HepG2 (cell line): ENCODE data around the gene DHTKD1. TPM values are rescaled to one million over a fixed set of nuclear protein-coding genes. Genes with fewer than 3 reads are reported as not detected.

Experiments
- HNRNPH1 ChIP-seq: fragments of 200-400 bp; formaldehyde crosslinking; optimal IDR thresholded peaks from 2 replicates; pipeline ENCODE3; 2017; ENCODE audit warnings: mild to moderate bottlenecking, low read depth, low read length
- ISX ChIP-seq: sonication (generic); formaldehyde crosslinking; conservative IDR thresholded peaks from 2 replicates; pipeline ENCODE4 v1.5.0; 2020; ENCODE audit warnings: missing genetic modification reagents
- KLF16 ChIP-seq, 2 experiments: sonication (generic) in 1 of 2; formaldehyde crosslinking in 1 of 2; IDR thresholded peaks; 2 replicates each; pipeline versions ENCODE4 v1.6.1 to v1.8.0; 2016 to 2023; ENCODE audit warnings: missing genetic modification reagents in 2 of 2, missing compliant biosample characterization in 1 of 2
- MEF2D ChIP-seq: sonication (generic); formaldehyde crosslinking; IDR thresholded peaks from 2 replicates; pipeline ENCODE4 v1.5.1; 2020; ENCODE audit warnings: mild to moderate bottlenecking, missing genetic modification reagents
- NKX3-1 ChIP-seq: sonication (generic); formaldehyde crosslinking; IDR thresholded peaks from 2 replicates; pipeline ENCODE4 v1.5.0; 2020; ENCODE audit warnings: missing genetic modification reagents
- NR1H2 ChIP-seq: sonication (generic); formaldehyde crosslinking; IDR thresholded peaks from 2 replicates; pipeline ENCODE4 v1.8.1; 2022; ENCODE audit warnings: low read depth, missing genetic modification reagents, borderline replicate concordance
- PHF5A ChIP-seq: IDR thresholded peaks from one replicate; pipeline ENCODE4 v1.6.1; 2018; ENCODE audit warnings: low read depth, missing genetic modification reagents; ENCODE audit not compliant: unreplicated experiment
- RAD21 ChIP-seq: fragments of 450-650 bp; formaldehyde crosslinking; IDR thresholded peaks from 2 replicates; pipeline ENCODE4 v1.5.0; 2020; ENCODE audit warnings: mild to moderate bottlenecking
- TMF1 ChIP-seq: sonication (generic); formaldehyde crosslinking; IDR thresholded peaks from 2 replicates; pipeline ENCODE4 v1.8.1; 2022; ENCODE audit warnings: low read depth, missing genetic modification reagents
- ZNF264 ChIP-seq: sonication (generic); formaldehyde crosslinking; IDR thresholded peaks from 2 replicates; pipeline ENCODE4 v1.4.0; 2020; ENCODE audit warnings: missing genetic modification reagents
- ZNF274 ChIP-seq: sonication (generic); formaldehyde crosslinking; IDR thresholded peaks from 2 replicates; pipeline ENCODE4 v1.5.1; 2020; ENCODE audit warnings: mild to moderate bottlenecking, missing genetic modification reagents
- ZNF567 ChIP-seq: sonication (generic); formaldehyde crosslinking; IDR thresholded peaks from 2 replicates; pipeline ENCODE4 v1.8.1; 2023; ENCODE audit warnings: mild to moderate bottlenecking, missing genetic modification reagents, borderline replicate concordance
- polyA plus RNA-seq, 8 experiments: library from polyadenylated mRNA; depleted of rRNA in 3 of 8; stranded (reverse) in 7 of 8; unstranded in 1 of 8; fragments of >200 nt; fragmentation: Illumina TruSeq in 4 of 8; extraction: Trizol in 4 of 8; gene quantifications; 2 replicates each; pipeline versions ENCODE4 v1.2.1 to v1.2.3, GENCODE V29; 2011 to 2016; ENCODE audit warnings: low read depth in 4 of 8, missing spikeins in 1 of 8, mixed read lengths in 1 of 8; ENCODE audit not compliant: insufficient read depth in 1 of 8
- total RNA-seq, 5 experiments: library from RNA; depleted of rRNA; stranded (reverse); fragments of >200 nt; fragmentation: Illumina TruSeq; extraction: Trizol; gene quantifications; 2 replicates each; pipeline ENCODE4 v1.2.3, GENCODE V29; 2016; ENCODE audit warnings: low read depth in 1 of 5
- TF ChIP-seq, protein P1 (sequence below): IDR thresholded peaks from 2 replicates; pipeline ENCODE4 v1.6.1; 2016
- TF ChIP-seq, protein P2 (sequence below): sonication (generic); formaldehyde crosslinking; IDR thresholded peaks from 2 replicates; pipeline ENCODE4 v1.4.0; 2020; ENCODE audit warnings: missing genetic modification reagents, borderline replicate concordance
- TF ChIP-seq, protein P3 (sequence below): sonication (generic); formaldehyde crosslinking; conservative IDR thresholded peaks from 2 replicates; pipeline ENCODE4 v1.8.0; 2022; ENCODE audit warnings: missing genetic modification reagents
- TF ChIP-seq, protein P4 (sequence below): sonication (generic); formaldehyde crosslinking; IDR thresholded peaks from 2 replicates; pipeline ENCODE4 v1.5.0; 2020; ENCODE audit warnings: mild to moderate bottlenecking, missing genetic modification reagents, borderline replicate concordance
- TF ChIP-seq, protein P5 (sequence below): sonication (generic); formaldehyde crosslinking; IDR thresholded peaks from 2 replicates; pipeline ENCODE4 v1.4.0; 2020; ENCODE audit warnings: missing genetic modification reagents

The DHTKD1 gene
- total and polyA plus RNA-seq, 2 of the 13 experiments (the other 11 are each of a cell fraction or from before 2014, with no cell fraction given) = 9.6 to 14.1 TPM

DNA sequence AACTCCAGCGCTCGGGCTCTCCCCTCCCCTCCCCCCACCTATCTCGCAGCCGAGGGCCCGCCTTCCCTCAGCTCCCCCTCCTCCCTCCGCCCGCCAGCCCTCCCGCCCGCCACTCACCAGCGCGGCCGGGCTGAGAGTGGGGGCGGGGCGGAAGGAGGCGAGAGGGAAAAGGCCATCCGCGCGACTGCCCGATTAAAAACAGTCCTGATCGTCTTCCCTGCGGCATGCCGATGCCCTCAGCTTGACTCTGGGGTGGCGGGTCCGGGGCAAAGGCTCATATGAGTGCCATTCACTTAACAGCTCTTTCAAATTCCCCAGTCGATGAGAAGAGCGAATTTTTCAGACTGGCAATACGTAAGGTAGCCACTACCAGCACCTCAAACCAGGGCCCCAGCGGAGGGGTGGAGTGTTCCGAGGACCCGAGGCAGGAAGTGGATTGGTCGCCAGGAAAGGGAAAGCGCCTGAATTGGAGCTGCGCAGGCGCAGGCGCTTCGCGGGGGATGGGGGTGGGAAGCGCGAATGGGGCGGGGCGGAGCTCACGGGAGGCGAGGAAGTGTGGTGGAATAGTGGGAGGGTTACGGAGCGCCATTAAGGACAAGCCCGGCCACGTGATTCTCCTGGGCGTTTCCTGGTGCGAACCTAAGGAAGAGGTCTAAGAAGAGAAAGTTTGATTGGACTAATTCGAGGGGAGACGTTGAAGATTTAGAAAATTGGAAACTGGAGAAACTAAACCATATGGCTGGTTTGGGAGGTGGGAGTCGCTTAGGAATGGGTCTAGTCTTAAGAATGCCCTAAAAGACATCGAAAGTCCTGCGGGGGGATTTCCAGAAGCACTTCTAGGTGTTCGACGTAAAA lies 25.7 kb upstream of the DHTKD1 start, which contains the start of gene UPF2 (continued):
- TF ChIP-seq, protein P1, sequence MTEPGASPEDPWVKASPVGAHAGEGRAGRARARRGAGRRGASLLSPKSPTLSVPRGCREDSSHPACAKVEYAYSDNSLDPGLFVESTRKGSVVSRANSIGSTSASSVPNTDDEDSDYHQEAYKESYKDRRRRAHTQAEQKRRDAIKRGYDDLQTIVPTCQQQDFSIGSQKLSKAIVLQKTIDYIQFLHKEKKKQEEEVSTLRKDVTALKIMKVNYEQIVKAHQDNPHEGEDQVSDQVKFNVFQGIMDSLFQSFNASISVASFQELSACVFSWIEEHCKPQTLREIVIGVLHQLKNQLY (CRISPR knock-in tag) = peak; percentile 38; the same call in 1 of the 2 replicates
- TF ChIP-seq, protein P2, sequence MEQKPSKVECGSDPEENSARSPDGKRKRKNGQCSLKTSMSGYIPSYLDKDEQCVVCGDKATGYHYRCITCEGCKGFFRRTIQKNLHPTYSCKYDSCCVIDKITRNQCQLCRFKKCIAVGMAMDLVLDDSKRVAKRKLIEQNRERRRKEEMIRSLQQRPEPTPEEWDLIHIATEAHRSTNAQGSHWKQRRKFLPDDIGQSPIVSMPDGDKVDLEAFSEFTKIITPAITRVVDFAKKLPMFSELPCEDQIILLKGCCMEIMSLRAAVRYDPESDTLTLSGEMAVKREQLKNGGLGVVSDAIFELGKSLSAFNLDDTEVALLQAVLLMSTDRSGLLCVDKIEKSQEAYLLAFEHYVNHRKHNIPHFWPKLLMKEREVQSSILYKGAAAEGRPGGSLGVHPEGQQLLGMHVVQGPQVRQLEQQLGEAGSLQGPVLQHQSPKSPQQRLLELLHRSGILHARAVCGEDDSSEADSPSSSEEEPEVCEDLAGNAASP (CRISPR knock-in tag) = peak; percentile 46; the same call in 1 of the 2 replicates
- TF ChIP-seq PHF5A (CRISPR knock-in tag) (no peak), RAD21 (CRISPR knock-in tag) (no peak), HNRNPH1 (no peak), ZNF274 (CRISPR knock-in tag) (no peak), KLF16 (CRISPR knock-in tag; IDR thresholded peaks at IDR 0.05) (0 out of 4 replicates have a peak, but pooled peaks of 1 of the 2 experiments have one; percentile 33), NR1H2 (CRISPR knock-in tag) (no peak), TMF1 (CRISPR knock-in tag) (no peak), NKX3-1 (CRISPR knock-in tag) (no peak), ZNF264 (CRISPR knock-in tag) (no peak), ZNF567 (CRISPR knock-in tag) (no peak), ISX (CRISPR knock-in tag) (no peak), MEF2D (CRISPR knock-in tag) (peak; percentile 16; the same call in 1 of the 2 replicates)
- TF ChIP-seq, protein P3, sequence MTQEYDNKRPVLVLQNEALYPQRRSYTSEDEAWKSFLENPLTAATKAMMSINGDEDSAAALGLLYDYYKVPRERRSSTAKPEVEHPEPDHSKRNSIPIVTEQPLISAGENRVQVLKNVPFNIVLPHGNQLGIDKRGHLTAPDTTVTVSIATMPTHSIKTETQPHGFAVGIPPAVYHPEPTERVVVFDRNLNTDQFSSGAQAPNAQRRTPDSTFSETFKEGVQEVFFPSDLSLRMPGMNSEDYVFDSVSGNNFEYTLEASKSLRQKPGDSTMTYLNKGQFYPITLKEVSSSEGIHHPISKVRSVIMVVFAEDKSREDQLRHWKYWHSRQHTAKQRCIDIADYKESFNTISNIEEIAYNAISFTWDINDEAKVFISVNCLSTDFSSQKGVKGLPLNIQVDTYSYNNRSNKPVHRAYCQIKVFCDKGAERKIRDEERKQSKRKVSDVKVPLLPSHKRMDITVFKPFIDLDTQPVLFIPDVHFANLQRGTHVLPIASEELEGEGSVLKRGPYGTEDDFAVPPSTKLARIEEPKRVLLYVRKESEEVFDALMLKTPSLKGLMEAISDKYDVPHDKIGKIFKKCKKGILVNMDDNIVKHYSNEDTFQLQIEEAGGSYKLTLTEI = no peak
- TF ChIP-seq, protein P4, sequence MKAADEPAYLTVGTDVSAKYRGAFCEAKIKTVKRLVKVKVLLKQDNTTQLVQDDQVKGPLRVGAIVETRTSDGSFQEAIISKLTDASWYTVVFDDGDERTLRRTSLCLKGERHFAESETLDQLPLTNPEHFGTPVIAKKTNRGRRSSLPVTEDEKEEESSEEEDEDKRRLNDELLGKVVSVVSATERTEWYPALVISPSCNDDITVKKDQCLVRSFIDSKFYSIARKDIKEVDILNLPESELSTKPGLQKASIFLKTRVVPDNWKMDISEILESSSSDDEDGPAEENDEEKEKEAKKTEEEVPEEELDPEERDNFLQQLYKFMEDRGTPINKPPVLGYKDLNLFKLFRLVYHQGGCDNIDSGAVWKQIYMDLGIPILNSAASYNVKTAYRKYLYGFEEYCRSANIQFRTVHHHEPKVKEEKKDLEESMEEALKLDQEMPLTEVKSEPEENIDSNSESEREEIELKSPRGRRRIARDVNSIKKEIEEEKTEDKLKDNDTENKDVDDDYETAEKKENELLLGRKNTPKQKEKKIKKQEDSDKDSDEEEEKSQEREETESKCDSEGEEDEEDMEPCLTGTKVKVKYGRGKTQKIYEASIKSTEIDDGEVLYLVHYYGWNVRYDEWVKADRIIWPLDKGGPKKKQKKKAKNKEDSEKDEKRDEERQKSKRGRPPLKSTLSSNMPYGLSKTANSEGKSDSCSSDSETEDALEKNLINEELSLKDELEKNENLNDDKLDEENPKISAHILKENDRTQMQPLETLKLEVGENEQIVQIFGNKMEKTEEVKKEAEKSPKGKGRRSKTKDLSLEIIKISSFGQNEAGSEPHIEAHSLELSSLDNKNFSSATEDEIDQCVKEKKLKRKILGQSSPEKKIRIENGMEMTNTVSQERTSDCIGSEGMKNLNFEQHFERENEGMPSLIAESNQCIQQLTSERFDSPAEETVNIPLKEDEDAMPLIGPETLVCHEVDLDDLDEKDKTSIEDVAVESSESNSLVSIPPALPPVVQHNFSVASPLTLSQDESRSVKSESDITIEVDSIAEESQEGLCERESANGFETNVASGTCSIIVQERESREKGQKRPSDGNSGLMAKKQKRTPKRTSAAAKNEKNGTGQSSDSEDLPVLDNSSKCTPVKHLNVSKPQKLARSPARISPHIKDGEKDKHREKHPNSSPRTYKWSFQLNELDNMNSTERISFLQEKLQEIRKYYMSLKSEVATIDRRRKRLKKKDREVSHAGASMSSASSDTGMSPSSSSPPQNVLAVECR = peak; percentile 56; the same call in 1 of the 2 replicates
- TF ChIP-seq, protein P5, sequence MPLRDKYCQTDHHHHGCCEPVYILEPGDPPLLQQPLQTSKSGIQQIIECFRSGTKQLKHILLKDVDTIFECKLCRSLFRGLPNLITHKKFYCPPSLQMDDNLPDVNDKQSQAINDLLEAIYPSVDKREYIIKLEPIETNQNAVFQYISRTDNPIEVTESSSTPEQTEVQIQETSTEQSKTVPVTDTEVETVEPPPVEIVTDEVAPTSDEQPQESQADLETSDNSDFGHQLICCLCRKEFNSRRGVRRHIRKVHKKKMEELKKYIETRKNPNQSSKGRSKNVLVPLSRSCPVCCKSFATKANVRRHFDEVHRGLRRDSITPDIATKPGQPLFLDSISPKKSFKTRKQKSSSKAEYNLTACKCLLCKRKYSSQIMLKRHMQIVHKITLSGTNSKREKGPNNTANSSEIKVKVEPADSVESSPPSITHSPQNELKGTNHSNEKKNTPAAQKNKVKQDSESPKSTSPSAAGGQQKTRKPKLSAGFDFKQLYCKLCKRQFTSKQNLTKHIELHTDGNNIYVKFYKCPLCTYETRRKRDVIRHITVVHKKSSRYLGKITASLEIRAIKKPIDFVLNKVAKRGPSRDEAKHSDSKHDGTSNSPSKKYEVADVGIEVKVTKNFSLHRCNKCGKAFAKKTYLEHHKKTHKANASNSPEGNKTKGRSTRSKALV (CRISPR knock-in tag) = no peak
